Muscle of leg (tissue), 16 donors: ENCODE measurements around the gene SMIM36. TPM values are rescaled to one million over a fixed set of nuclear protein-coding genes. Genes with fewer than 3 reads are reported as not detected.
A peak's percentile ranks its signal among the peaks of the same experiment; 100 is the strongest.

Experiments
- DNase-seq: peaks from one replicate; pipeline ENCODE4 v3.0.0; 2013
- H3K27ac ChIP-seq: one replicate; pipeline ENCODE4 v1.5.1; 2013; ENCODE audit warnings: mild to moderate bottlenecking, low read length, control low read depth
- H3K27me3 ChIP-seq: one replicate; pipeline ENCODE4 v1.6.1; 2013; ENCODE audit warnings: low read length; ENCODE audit not compliant: control insufficient read depth, insufficient read depth
- H3K36me3 ChIP-seq: one replicate; pipeline ENCODE4 v1.6.1; 2013; ENCODE audit warnings: low read length; ENCODE audit not compliant: control insufficient read depth, insufficient read depth
- H3K4me1 ChIP-seq: one replicate; pipeline ENCODE4 v1.6.1; 2013; ENCODE audit warnings: low read length; ENCODE audit not compliant: control insufficient read depth, insufficient read depth
- H3K4me3 ChIP-seq: one replicate; pipeline ENCODE4 v1.5.1; 2013; ENCODE audit warnings: low read length, control low read depth
- H3K9me3 ChIP-seq: replicated peaks from 2 replicates; pipeline ENCODE4 v1.6.1; 2013; ENCODE audit warnings: low read depth, low read length; ENCODE audit not compliant: control insufficient read depth
- WGBS: methylation state at CpG from one replicate; pipeline ENCODE4 v1.1.5; 2013; ENCODE audit warnings: missing lambda C conversion rate; ENCODE audit not compliant: insufficient coverage; 5-methylcytosine and 5-hydroxymethylcytosine counted together
- long read RNA-seq, 11 donors: transcript quantifications; one replicate each; lab custom pipeline, GENCODE V29; 2026
- polyA plus RNA-seq, 8 donors: library from polyadenylated mRNA; unstranded; fragments of 120-200 nt; gene quantifications; one replicate each; pipeline versions ENCODE4 v1.2.1 to v1.2.3, GENCODE V29; 2013; ENCODE audit warnings: inconsistent platforms in 1 of 8, low replicate concordance in 1 of 8; ENCODE audit not compliant: insufficient read length in 8 of 8, insufficient read depth in 1 of 8
- total RNA-seq: library from RNA; stranded (reverse); fragments of 120-200 nt; gene quantifications from one replicate; pipeline ENCODE4 v1.2.4, GENCODE V29; 2013

SMIM36 gene
- total RNA-seq = not detected
- under 1 TPM in 4 of 8 donors, not detected in 4; 0.11 to 0.47 (median 0.13) TPM for polyA plus RNA-seq
- long read RNA-seq, donor 1 = 0 reads
- long read RNA-seq, donor 2 = 0 reads
- long read RNA-seq, donor 3 = 0 reads
- long read RNA-seq, donor 4 = 0 reads
- long read RNA-seq, donor 5 = 0 reads
- long read RNA-seq, donor 6 = 0 reads
- long read RNA-seq, donor 7 = 0 reads
- long read RNA-seq, donor 8 = 0 reads
- long read RNA-seq, donor 9 = 0 reads
- long read RNA-seq, donor 10 = 0 reads
- long read RNA-seq, donor 11 = 0 reads

DNA sequence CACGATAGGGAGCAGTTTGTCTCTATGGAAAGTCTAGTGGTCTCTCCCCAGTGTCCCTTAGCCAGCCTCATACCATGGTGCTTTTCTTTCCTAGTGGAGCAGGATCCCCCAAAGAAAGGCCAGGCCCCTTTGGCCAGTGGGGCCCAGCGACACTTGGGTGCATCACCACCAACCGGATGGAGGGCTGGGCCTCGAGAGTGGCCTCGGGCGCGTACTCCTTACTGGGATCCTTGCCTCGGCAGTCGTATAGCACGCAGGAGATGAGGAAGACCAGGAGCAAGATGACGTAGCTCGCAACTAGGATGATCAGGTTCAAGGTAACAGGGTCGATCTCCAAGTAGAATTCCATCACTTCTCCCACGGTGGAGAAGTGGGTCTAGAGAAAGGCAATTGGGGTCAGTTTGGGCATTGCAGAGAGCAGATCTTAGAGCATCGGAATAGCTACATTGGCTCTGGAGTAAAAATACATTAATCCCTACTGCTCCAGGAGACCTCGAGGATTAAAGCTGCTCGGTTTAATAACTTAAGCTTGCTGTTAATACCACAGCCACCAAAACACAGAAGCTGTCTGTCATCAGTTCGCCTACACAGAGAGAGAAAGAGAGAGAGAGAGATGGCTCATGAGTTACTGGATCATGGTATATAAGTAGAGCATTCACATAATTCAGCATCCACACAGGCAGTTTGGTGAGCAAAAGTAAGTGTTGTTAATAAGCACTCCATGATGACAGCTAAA lies at the start of gene SMIM36:
TSS of gene SMIM36 (minus strand) at position 467 of the 736 bp plus-strand sequence.
- 89% methylated on average over 13 of the region's 18 CpGs for WGBS

DNA sequence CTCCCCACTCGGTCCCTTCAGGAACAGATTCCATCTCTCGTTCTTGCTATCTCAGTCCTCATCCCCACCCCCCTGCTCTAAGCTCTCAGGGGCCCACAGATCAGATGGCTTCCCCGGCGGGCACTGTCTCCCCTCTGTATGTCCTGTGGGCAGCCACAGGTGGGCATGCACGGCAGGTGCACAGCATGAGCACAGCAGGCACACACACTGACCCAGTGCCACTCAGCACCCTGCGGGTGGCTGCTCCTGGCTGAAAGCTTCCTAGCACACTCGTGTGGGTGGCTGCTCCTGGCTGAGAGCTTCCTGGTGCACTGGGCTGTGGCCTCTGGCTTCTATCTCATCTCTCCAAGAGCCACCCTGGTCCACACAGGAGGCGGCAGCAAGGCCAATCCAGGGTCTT lies 44.5 kb upstream of the SMIM36 start:
- no peak for DNase-seq
- Histone ChIP-seq H3K27me3 (no peaks in the 10 kb centered on the region), H3K4me3 (no peak overlapping the region), H3K27ac (no peak overlapping the region), H3K4me1 (no peaks in the 10 kb centered on the region), H3K36me3 (no peaks in the 10 kb centered on the region), H3K9me3 (no peaks in the 10 kb centered on the region)
- WGBS = 84% methylated on average over 7 of the region's 8 CpGs

More for the DNA sequence above, at the start of gene SMIM36:
- no peaks in the 10 kb centered on the region for H3K36me3 ChIP-seq
- no peaks in the 10 kb centered on the region for H3K9me3 ChIP-seq
- no peaks in the 10 kb centered on the region for H3K4me1 ChIP-seq
- no peak for DNase-seq
- H3K4me3 ChIP-seq = no peak within 1 kb of the TSS
- no peak within 1 kb of the TSS for H3K27ac ChIP-seq
- no peaks in the 10 kb centered on the region for H3K27me3 ChIP-seq

DNA sequence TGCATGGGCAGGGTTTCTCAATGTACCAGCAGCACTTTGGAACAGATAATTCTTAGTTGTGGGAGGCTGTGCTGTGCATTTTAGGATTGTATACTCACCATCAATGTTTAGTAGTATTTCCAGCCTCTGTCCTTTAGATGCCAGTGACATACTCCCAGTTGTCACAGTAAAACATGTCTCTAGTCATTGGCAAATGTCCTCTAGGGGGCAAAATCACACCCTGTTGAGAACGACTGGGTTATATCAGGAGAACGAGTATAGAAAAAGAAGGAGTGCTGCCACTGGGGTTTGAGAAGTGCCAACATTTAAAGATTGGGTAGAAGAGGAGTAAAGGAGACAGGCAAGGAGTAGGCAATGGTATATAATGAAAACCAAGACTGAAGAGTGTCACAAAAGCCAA lies 37.9 kb upstream of the SMIM36 start:
- no peaks in the 10 kb centered on the region for H3K4me1 ChIP-seq
- 34% methylated on average over 2 of the region's 2 CpGs for WGBS
- no peak overlapping the region for H3K27ac ChIP-seq
- no peak overlapping the region for H3K4me3 ChIP-seq
- H3K9me3 ChIP-seq = no peaks in the 10 kb centered on the region
- DNase-seq = no peak
- H3K27me3 ChIP-seq = no peaks in the 10 kb centered on the region
- H3K36me3 ChIP-seq = no peaks in the 10 kb centered on the region

DNA sequence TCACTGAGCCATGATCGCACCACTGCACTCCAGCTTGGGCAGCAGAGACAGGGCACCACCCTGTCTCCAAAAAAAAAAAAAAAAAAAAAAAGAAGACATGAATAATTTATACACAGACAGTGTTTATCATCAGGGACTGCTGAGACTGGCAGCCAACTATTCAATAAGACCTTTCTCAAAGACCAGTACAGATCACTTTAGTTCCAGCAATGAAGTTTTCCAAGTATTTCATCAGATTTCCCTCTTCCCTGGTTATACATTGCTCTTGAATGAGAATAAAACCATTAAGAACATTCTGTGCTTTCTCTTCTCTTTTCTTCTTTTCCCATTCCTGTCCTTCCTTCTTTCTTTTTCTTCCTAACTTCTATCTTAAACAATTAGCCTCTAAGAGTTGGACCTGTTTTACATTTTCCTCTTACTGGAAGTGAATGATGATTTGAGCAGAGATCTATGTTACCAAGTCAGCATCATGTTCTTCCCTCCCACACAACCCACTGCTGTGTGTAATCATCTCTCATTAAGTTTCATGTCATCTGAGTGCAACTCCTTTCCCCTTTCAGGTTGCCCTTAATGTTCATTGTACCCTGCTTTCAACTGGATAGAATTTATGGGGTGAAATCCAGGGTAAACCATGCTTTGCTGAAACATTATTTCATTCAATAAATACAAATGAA lies 35.9 kb upstream of the SMIM36 start:
- H3K9me3 ChIP-seq = no peaks in the 10 kb centered on the region
- H3K27ac ChIP-seq = no peak overlapping the region
- peak; percentile 29 for DNase-seq
- no peaks in the 10 kb centered on the region for H3K36me3 ChIP-seq
- H3K27me3 ChIP-seq = no peaks in the 10 kb centered on the region
- WGBS = no CpG with 5 or more reads among the region's 1 CpG
- H3K4me3 ChIP-seq = no peak overlapping the region
- H3K4me1 ChIP-seq = no peaks in the 10 kb centered on the region

DNA sequence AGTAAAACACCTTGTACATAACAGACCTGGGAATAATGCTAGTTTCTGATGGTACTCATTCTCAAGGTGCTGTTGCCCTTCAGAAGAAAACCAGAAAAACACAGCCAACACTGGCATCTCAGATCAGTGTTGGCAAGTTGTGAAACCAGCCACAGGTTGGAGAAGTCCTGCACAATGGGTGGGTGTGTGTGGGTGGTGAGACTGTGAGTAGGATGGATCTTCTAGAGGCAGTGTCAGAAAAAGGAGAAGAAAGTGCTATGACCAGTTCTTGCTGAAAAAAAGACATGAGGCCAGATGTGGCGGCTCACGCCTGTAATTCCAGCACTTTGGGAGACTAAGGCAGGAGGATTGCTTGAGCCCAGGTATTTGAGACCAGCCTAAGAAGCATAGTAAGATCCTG lies 35.2 kb upstream of the SMIM36 start:
- Histone ChIP-seq H3K36me3 (no peaks in the 10 kb centered on the region), H3K27me3 (no peaks in the 10 kb centered on the region), H3K27ac (no peak overlapping the region), H3K4me3 (no peak overlapping the region), H3K9me3 (no peaks in the 10 kb centered on the region), H3K4me1 (no peaks in the 10 kb centered on the region)
- WGBS = 80% methylated on average over 1 of the region's 2 CpGs
- DNase-seq = no peak

DNA sequence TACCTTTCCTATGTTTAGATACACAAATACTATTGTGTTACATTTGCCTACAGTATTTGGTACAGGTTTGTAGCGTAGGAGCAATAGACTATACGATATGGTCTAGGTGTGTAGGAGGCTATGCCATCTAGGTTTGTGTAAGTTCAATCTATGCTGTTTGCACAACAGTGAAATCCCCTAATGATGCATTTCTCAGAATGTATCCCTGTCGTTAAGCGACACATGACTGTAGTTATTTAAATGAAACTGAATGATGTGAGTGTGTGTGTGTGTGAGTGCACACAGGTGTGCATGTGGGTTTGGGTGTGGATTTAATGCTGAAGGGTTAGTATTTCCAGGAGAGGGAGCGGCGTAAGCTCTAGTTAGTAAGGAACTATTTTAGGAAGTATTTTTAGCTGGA lies 34.6 kb upstream of the SMIM36 start:
- DNase-seq = no peak

DNA sequence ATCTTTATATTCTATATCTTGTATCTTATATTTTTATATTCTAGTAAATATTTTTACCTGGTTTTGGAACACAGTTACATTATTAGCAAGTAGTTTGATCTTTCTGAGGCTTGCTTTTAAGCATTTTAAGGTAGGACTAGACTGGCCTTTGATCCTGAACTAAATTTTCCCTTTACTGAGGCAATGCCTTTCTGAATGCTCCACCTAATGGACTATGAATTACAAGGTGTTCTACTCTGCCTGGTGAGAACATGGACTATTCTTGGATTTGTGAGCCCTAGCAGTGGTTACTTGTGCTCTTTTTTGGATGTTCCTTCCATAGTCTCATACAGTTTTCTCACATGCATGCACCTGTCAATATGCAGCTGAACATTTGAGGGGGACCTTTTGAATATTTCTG lies 32.5 kb upstream of the SMIM36 start:
- no peaks in the 10 kb centered on the region for H3K27me3 ChIP-seq
- no peak overlapping the region for H3K27ac ChIP-seq
- no peaks in the 10 kb centered on the region for H3K4me1 ChIP-seq
- no peaks in the 10 kb centered on the region for H3K36me3 ChIP-seq
- no peaks in the 10 kb centered on the region for H3K9me3 ChIP-seq
- DNase-seq = no peak
- no peak overlapping the region for H3K4me3 ChIP-seq

More for the DNA sequence above, 34.6 kb upstream of the SMIM36 start:
- Histone ChIP-seq H3K4me1 (no peaks in the 10 kb centered on the region), H3K27ac (no peak overlapping the region), H3K27me3 (no peaks in the 10 kb centered on the region), H3K9me3 (no peaks in the 10 kb centered on the region), H3K36me3 (no peaks in the 10 kb centered on the region), H3K4me3 (no peak overlapping the region)
- 83% methylated on average over 4 of the region's 6 CpGs for WGBS

DNA sequence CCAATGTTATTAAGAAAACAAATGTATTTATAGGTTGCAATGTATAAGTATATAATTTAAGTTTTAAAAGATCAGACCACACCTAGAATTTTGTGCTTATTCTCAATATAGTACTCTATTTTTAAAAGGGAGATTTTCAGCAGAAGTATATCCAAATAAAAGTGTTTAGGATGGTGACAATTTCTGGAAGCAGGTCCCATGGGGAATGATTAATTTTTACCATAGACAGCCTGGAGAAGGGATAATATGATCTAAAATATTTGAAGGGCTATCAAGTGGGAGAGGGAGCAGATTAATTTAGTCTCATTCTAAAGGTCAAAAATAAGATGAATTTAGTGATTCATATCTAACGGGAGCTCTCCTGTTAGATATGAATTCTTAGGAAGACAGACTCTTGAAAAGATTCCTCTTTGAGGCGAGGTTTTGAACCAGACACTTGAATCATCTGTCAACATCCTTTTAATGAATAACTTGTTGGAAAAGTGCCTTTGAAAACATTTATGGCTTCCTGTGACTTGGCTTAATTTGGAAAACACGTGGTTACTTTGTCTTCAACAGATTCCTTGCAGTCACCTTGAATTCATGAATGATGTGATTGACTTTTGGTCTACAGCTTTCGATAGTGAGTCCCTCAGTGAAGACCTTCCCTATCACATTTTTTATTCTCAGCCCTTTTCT lies 29.3 kb upstream of the SMIM36 start:
- no CpG with 5 or more reads among the region's 4 CpGs for WGBS
- H3K36me3 ChIP-seq = no peaks in the 10 kb centered on the region
- no peak for DNase-seq
- no peaks in the 10 kb centered on the region for H3K4me1 ChIP-seq
- no peaks in the 10 kb centered on the region for H3K9me3 ChIP-seq
- H3K27ac ChIP-seq = no peak overlapping the region
- H3K4me3 ChIP-seq = no peak overlapping the region
- H3K27me3 ChIP-seq = no peaks in the 10 kb centered on the region

DNA sequence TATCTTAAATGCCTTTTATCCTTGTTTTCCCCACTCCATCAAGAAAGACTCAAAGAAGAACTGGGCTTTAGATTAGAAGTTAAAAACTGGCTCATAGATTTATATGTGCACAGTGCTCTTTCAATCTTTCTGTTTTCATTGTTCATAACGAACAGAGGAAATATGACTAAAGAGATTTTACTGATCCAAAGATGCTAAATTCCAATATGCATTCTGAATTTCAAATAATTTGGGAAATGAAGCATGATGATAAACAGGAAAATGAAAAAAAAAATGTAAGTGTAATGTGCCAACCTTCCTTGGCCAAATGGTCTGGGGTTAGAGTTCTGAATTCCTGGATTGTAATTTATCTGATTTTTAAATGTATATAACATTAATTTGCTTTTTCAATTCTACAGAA lies 25.0 kb upstream of the SMIM36 start:
- Histone ChIP-seq H3K27ac (no peak overlapping the region), H3K4me3 (no peak overlapping the region), H3K9me3 (no peaks in the 10 kb centered on the region), H3K4me1 (no peaks in the 10 kb centered on the region), H3K36me3 (no peaks in the 10 kb centered on the region), H3K27me3 (no peaks in the 10 kb centered on the region)
- no peak for DNase-seq
- no CpG with 5 or more reads among the region's 1 CpG for WGBS

DNA sequence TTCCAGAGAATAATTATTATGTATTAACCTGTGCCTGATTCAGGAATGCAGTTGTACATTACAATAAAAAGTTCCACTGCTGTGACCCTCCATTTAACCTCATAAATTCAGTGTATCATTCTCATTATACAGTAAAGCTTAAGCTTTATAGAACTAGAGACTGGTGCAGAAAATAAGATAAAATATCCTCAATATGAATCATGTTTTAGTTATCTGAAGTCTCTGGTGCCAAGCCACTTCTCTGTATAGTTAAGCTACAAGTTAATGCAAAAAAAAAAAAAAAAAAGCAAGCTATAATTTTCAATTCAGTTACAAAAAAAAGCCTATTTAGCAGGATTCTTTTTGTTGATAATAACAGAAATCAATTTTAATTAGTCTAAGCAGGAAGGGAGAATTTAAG lies 22.4 kb upstream of the SMIM36 start:
- H3K9me3 ChIP-seq = no peaks in the 10 kb centered on the region
- no peak for DNase-seq
- H3K27ac ChIP-seq = no peak overlapping the region
- H3K4me1 ChIP-seq = no peaks in the 10 kb centered on the region
- no peak overlapping the region for H3K4me3 ChIP-seq
- no peaks in the 10 kb centered on the region for H3K36me3 ChIP-seq
- no peaks in the 10 kb centered on the region for H3K27me3 ChIP-seq
